HG03342 (cell line): ENCODE results near the gene CHCHD3.

Source experiments
- ATAC-seq: cut with Tn5 transposase; IDR thresholded peaks from one replicate; pipeline ENCODE4 v1.9.1; 2021; ENCODE audit warnings: mild to moderate bottlenecking, moderate library complexity; ENCODE audit not compliant: unreplicated experiment

Gene CHCHD3

GRCh38 chr7:133079296-133079695 lies 2.6 kb downstream of the CHCHD3 start:
- no peak for ATAC-seq

GRCh38 chr7:133077394-133077793 lies 4.5 kb downstream of the CHCHD3 start:
- no peak for ATAC-seq

GRCh38 chr7:133076142-133076541 lies 5.7 kb downstream of the CHCHD3 start:
- ATAC-seq = no peak

- ATAC-seq = no peak
These were observed 10.4 kb downstream of the CHCHD3 start for GRCh38 chr7:133071506-133071905.

GRCh38 chr7:133070562-133070961 lies 11.3 kb downstream of the CHCHD3 start:
- ATAC-seq = no peak

- ATAC-seq = no peak
These were observed 16.6 kb downstream of the CHCHD3 start for GRCh38 chr7:133065301-133065700.

- ATAC-seq = no peak
These were observed 17.6 kb downstream of the CHCHD3 start for GRCh38 chr7:133064082-133064820.

GRCh38 chr7:133061792-133062191 lies 20.1 kb downstream of the CHCHD3 start:
- no peak for ATAC-seq

- ATAC-seq = no peak
These were observed 20.5 kb downstream of the CHCHD3 start for GRCh38 chr7:133061357-133061756.

GRCh38 chr7:133060004-133060403 lies 21.9 kb downstream of the CHCHD3 start:
- ATAC-seq = no peak

- ATAC-seq = no peak
These were observed 22.6 kb downstream of the CHCHD3 start for GRCh38 chr7:133059263-133059662.

- ATAC-seq = no peak
These were observed 25.3 kb downstream of the CHCHD3 start for GRCh38 chr7:133056370-133057238.

GRCh38 chr7:133054162-133054840 lies 27.6 kb downstream of the CHCHD3 start:
- ATAC-seq = no peak

- ATAC-seq = peak; percentile 45
These were observed 28.5 kb downstream of the CHCHD3 start for GRCh38 chr7:133053321-133053891.

GRCh38 chr7:133052826-133053225 lies 29.1 kb downstream of the CHCHD3 start:
- ATAC-seq = no peak

GRCh38 chr7:133052401-133052756 lies 29.5 kb downstream of the CHCHD3 start:
- no peak for ATAC-seq

GRCh38 chr7:133051719-133052400 lies 30.0 kb downstream of the CHCHD3 start:
- no peak for ATAC-seq

GRCh38 chr7:133051066-133051465 lies 30.8 kb downstream of the CHCHD3 start:
- no peak for ATAC-seq

GRCh38 chr7:133050200-133050995 lies 31.5 kb downstream of the CHCHD3 start:
- ATAC-seq = no peak

GRCh38 chr7:133048589-133048988 lies 33.3 kb downstream of the CHCHD3 start:
- ATAC-seq = no peak
